ENCODE results near the gene NRG3.

The NRG3 gene

DNA sequence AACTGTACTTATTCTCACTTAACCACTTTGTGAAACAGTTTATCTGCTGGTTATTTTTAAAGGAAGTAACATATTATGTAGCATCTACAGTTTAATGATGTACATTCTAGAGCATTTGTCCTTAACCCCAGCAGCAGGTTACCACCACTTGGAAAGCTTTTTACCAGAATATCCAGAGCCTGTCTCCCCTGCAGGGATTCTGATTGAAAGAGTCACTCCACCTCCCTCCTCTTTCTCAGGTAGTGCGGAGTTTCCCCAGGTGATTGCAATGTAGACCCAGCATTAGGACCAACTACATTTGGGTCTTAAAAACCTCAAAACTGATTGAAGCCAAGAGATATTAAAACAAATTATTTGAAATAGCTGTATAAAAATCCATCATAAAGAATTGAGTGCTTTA lies 53.1 kb downstream of the NRG3 start:
- no peak overlapping the region for H3K4me2 ChIP-seq (ENCODE audit: low read length)
- no peak overlapping the region for H3K27ac ChIP-seq (ENCODE audit: low read depth, low read length, poor library complexity, severe bottlenecking)
- H3K79me2 ChIP-seq (ENCODE audit: insufficient read depth, low read length): no peaks in the 10 kb centered on the region
- no peak overlapping the region for H3K4me3 ChIP-seq (ENCODE audit: low read depth, low read length, poor library complexity, severe bottlenecking)
- H3K9me2 ChIP-seq (ENCODE audit: low read depth, low read length): no peaks in the 10 kb centered on the region
- H2AFZ ChIP-seq (ENCODE audit: low read length): no peak overlapping the region
- H3K36me3 ChIP-seq (ENCODE audit: insufficient read depth, low read length): no peaks in the 10 kb centered on the region
- H4K20me1 ChIP-seq (ENCODE audit: insufficient read depth, low read length): no peaks in the 10 kb centered on the region
- no peaks in the 10 kb centered on the region for H3K9me3 ChIP-seq (ENCODE audit: low read length)
- H3K4me1 ChIP-seq (ENCODE audit: insufficient read depth, low read length, severe bottlenecking): no peaks in the 10 kb centered on the region
- H3K9ac ChIP-seq (ENCODE audit: low read length): no peak overlapping the region
- H3F3A ChIP-seq (ENCODE audit: insufficient read depth, low read length): no peaks in the 10 kb centered on the region
- H3K27me3 ChIP-seq (ENCODE audit: insufficient read depth, low read length): no peaks in the 10 kb centered on the region
- no peak for TF ChIP-seq CTCF (IDR thresholded peaks at IDR 0.05; ENCODE audit: low read length)

DNA sequence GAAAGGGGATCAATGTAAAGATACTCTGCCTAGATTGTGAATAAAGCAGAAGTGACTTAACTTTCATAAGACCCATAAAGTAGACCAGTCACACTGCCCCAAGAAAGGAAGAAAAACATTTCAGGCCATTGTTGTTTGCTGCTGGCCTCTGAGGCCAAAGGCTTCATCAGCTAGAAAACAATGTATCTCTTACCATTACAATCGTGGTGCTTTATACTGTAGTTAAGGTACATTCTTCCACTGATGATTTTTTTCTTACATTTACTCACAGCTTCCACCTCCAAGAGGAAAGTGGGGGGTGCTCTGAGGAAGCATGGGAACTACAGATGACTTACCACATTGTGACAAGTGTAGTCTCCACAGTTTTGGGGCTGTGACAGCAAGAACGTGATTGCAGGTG lies 68.6 kb downstream of the NRG3 start:
- Histone ChIP-seq H3K9me3 (ENCODE audit: low read length) (no peaks in the 10 kb centered on the region), H4K20me1 (ENCODE audit: insufficient read depth, low read length) (no peaks in the 10 kb centered on the region), H3K4me2 (ENCODE audit: low read length) (no peak overlapping the region), H3K27me3 (ENCODE audit: insufficient read depth, low read length) (no peaks in the 10 kb centered on the region), H2AFZ (ENCODE audit: low read length) (no peak overlapping the region), H3K4me1 (ENCODE audit: insufficient read depth, low read length, severe bottlenecking) (no peaks in the 10 kb centered on the region), H3K79me2 (ENCODE audit: insufficient read depth, low read length) (no peaks in the 10 kb centered on the region), H3K9ac (ENCODE audit: low read length) (no peak overlapping the region), H3K27ac (ENCODE audit: low read depth, low read length, poor library complexity, severe bottlenecking) (no peak overlapping the region), H3F3A (ENCODE audit: insufficient read depth, low read length) (no peaks in the 10 kb centered on the region), H3K36me3 (ENCODE audit: insufficient read depth, low read length) (no peaks in the 10 kb centered on the region), H3K4me3 (ENCODE audit: low read depth, low read length, poor library complexity, severe bottlenecking) (no peak overlapping the region), H3K9me2 (ENCODE audit: low read depth, low read length) (no peaks in the 10 kb centered on the region)
- TF ChIP-seq CTCF (IDR thresholded peaks at IDR 0.05; ENCODE audit: low read length) (no peak), EZH2 (IDR thresholded peaks at IDR 0.05; ENCODE audit: borderline replicate concordance, low read length) (no peak)

DNA sequence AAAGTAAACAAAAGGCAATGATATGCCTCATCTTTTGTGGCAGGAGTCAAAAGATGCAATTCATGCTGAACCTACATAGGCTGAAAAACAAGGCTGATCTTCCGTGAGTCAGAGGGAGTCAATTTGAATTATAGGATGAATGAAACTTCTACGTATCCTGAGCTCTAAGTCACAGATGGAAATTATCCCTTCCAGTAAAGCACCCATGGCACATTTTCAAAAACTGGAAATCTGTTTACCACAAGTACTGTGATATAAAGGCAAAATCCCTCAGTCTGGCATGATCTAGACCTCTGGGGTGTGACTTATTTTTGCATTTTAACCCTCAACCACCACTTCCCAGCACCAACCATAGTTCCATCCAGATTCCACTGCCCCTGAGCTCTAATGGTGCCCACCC lies 69.6 kb downstream of the NRG3 start:
- TF ChIP-seq CTCF (IDR thresholded peaks at IDR 0.05; ENCODE audit: low read length): no peak
- no peak for TF ChIP-seq EZH2 (IDR thresholded peaks at IDR 0.05; ENCODE audit: borderline replicate concordance, low read length)
- H3K79me2 ChIP-seq (ENCODE audit: insufficient read depth, low read length): no peaks in the 10 kb centered on the region

More for the DNA sequence above, 69.6 kb downstream of the NRG3 start:
- Histone ChIP-seq H3K36me3 (ENCODE audit: insufficient read depth, low read length) (no peaks in the 10 kb centered on the region), H3K4me3 (ENCODE audit: low read depth, low read length, poor library complexity, severe bottlenecking) (no peak overlapping the region), H3K27ac (ENCODE audit: low read depth, low read length, poor library complexity, severe bottlenecking) (no peak overlapping the region), H3K9me2 (ENCODE audit: low read depth, low read length) (no peaks in the 10 kb centered on the region), H3K4me2 (ENCODE audit: low read length) (no peak overlapping the region), H3K9me3 (ENCODE audit: low read length) (no peaks in the 10 kb centered on the region), H2AFZ (ENCODE audit: low read length) (no peak overlapping the region), H3K27me3 (ENCODE audit: insufficient read depth, low read length) (no peaks in the 10 kb centered on the region), H3K9ac (ENCODE audit: low read length) (no peak overlapping the region), H3F3A (ENCODE audit: insufficient read depth, low read length) (no peaks in the 10 kb centered on the region), H3K4me1 (ENCODE audit: insufficient read depth, low read length, severe bottlenecking) (no peaks in the 10 kb centered on the region), H4K20me1 (ENCODE audit: insufficient read depth, low read length) (no peaks in the 10 kb centered on the region)
